Superior temporal gyrus (tissue), 1 donor: Measurements from ENCODE around the gene GABRG3.

ENCODE experiments used
- DNase-seq: peaks from one replicate; pipeline ENCODE4 v3.0.0-alpha.2; 2016; ENCODE audit errors: extremely low spot score

GABRG3 gene

DNA sequence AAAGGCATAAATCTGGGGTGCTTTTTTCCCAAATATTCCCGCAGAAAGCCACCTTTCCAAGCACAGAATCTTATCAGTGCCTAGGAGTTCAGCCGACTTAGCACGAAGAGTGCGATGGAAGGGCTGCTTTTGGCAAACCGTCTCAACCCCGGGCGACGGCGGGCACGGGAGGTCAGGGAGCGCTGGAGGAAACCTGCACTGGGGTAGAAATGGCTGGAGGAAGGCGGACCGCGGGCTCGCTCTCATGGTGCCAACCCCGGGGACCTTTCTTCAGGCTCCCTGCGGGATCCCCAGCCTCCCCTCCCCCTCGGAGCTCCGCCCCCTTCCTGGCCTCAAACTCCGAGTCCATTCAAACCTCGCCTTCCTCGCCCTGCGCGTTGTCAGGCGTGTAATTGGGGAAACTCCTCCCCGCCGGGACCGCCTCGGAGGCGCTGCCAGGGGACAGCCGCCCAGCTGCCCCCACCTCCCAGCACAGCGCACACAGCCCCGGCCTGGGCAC, at the start of gene GABRG3:
Gene GABRG3 (plus strand): TSS at position 470 of the 499 bp plus-strand sequence.
- no peak for DNase-seq

- DNase-seq = no peak
Observed at GRCh38 chr15:26921433-26921832, 49.5 kb upstream of the GABRG3 start.

DNA sequence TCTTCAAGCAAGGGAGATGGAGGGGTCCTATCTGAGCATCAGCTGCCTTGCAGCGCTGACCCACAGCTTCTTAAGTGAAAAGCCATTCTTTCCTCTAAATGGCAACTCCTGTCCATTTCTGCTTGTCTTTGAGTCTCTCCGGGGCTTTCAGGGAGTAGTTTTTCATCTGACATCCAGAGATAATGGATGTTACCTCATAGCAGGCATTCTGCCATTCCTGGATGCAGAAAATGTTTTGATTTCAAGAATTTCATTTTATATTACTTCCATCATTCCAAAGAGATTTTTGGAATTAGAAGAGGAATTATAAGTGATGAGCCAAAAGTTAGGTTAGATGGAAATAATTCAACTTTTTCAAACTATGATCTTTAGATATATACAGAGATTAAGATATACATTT, 44.9 kb upstream of the GABRG3 start:
- no peak for DNase-seq

DNA sequence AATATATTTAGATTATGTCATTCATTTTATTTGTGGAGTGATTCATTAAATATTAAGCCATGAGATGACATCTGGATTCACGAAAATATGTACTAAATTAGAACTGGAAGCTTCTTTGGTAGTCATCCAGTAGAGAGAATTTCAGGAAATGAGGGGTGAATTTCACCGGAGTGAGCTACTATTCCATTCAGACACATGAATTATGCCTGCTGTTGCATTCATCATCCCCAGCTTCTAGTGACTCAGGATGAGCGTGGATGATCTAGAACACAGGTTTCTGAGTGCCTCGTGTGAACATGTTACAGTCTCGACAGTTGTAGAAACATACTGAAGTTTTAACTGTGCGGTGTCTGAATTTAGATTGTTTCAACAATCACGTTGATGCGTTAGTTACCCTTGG, 42.9 kb upstream of the GABRG3 start:
- no peak for DNase-seq

DNA sequence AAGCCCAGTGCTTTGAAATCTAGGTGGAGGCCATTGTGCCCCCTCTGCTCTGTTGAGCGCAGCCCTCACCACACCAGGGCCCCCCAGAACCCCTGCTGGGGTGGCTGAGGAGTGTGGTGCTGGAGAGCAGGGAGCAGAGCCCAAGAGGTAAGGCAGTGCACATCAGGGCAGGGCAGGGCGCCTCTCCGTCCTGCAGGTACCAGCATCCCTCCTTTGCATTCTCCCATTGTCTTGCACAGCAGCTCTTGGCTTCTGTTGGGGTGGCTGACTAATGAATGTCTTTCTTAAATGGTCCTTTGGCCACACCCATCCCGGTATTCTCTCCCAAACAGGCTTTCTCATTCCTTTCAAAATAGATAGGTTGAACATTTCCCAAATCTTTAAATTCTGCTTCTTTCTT, 41.4 kb upstream of the GABRG3 start:
- no peak for DNase-seq

DNA sequence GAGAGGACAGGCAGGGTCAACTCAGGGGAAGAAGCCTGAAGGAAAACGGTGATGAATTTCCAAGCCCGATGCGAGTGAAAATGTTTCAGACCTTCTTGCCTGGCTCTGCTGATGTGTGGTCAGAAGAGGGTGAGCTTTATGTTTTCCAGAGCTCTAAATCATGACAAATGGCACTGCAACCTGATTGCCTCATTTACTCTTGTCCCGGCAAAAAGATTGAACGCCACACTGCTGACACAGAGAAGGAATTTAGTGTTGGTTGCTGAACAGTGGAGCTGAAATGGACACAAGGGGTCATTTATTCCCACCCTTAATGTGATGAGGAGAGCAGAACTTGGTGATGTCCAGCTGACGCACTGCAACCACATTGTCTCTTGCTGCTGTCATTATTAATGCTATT, 36.1 kb upstream of the GABRG3 start:
- DNase-seq = no peak

DNA sequence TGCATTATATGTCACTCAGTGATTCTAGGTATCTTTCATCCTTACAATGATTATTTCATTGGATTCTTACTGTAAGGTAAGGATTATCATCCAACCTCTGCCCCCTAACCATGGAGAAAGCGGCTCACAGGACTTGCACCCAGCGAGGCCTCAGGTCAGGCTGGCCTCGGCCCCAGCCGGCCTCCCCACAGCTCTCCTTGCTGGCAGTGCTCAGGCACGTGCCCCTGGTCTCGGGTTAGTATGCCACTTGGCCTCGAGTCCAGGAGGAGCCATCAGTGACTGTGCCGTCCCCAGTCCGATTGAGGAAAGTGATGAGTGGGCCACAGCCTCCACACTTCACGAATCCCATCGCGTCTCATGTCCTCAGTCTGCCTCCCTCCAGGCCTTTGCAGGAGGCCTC, 35.7 kb upstream of the GABRG3 start:
- DNase-seq = no peak

DNA sequence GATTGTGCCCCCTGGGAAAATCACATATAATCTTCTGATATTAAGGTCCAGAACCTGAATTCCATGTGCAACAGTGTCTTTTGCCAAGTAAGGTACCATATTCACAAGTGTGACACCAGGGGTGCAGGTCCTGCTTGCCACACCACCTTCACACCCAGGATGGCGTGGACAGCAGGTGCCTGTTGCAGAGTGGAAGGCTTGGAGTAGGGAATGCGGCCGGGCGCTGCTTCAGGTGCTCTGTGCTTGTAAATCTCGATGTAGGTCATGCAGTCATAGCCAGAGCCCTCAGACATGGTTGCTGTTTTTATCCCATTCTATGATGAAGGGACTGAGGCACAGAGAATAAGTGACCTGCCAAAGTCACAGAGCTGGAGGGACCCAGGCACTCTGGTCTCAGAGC, 34.5 kb upstream of the GABRG3 start:
- DNase-seq = no peak

- DNase-seq = no peak
Observed at GRCh38 chr15:26937134-26937533, 33.8 kb upstream of the GABRG3 start.

DNA sequence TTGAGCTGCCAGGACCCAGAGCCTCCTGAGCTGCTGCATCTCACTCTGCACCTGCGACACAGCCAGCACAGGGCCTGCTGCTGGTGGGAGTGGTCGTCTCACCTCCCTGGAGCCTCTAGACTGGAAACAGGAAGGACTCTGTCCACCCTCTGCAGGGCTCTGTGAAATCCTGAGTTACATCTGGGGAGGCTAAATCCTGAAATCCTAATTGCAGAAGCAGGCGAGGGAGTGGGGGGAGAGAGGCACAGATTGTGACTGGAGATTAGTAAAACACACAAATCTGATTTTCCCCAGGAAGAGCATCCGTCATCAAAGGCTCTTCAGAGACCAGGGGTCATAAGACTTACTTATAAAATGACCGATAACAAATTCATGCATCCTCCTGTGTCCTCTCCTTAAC, 31.6 kb upstream of the GABRG3 start:
- no peak for DNase-seq

DNA sequence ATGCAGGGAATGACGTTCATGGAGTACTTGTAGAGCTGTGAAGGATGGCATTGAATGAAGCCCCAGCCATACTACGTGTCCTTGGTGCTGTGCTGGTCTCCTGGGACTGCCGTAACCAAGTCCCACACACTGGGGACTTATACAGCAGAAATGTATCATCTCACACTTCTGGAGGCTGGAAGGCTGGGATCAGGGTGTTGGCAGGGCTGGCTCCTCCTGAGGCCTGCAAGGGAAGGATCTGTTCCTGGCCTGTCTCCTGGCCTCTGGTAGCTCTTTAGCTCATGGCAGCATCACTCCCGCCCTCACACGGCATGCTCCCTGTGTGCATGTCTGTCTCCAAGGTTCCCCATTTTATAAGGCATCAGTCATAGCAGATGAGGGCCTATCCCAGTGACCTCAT, 29.5 kb upstream of the GABRG3 start:
- no peak for DNase-seq

DNA sequence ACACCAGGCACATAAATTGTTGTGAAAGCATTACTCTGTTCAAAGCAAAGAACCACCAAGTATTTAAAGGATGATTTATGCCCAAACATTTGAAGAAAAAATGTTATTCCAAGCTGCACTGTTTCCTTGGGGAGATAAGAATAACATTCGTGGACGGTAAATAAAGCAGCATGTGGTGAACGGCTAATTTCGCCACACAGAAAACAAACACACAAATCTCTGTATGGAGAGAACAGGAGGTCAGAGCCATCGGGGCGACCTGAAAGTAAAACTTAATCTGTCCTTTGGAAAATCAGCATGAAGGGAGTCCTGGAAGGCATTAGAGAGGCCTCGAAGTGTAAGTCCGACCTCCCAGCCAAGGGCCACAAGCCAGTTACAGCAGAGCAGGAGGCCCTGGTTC, 27.1 kb upstream of the GABRG3 start:
- DNase-seq = no peak

- no peak for DNase-seq
Observed at GRCh38 chr15:26945046-26945445, 25.9 kb upstream of the GABRG3 start.

DNA sequence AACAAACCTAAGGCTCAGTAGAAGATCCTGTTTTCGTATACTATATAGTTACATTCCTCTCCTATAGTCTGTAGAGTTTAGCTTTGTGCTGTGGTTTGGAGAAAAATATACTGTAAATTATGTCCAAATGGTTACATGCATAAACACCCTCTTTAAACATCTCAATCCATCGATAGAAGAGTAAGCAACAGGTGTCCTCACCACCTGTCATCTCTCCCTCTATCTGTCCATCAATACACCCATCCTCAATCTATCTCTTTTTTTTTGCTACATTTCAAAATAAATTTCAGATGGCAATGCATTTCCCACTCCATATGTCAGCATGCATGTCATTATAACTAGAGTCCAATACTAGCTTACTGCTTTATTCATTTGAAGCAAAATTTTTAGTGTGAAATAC, 21.0 kb upstream of the GABRG3 start:
- DNase-seq = no peak

DNA sequence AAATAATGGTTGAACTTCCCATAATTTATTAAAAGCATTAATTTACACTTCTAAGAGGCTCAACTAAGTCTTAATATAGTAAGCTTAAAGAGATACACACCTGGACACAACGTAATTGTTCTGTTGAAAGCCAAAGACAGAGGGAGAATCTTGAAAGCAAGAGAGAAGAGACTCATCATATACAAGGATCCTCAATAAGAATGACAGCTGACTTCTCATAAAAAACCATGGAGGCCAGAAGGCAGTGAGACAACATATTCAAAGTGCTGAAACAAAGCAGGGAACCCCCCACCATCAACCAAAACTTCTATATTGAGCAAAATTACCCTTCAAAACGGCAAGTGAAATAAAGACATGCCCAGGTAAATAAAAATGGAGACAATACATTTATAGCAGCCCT, 16.6 kb upstream of the GABRG3 start:
- no peak for DNase-seq

GRCh38 chr15:26967719-26968269, 3.2 kb upstream of the GABRG3 start:
- DNase-seq = peak; percentile 48

DNA sequence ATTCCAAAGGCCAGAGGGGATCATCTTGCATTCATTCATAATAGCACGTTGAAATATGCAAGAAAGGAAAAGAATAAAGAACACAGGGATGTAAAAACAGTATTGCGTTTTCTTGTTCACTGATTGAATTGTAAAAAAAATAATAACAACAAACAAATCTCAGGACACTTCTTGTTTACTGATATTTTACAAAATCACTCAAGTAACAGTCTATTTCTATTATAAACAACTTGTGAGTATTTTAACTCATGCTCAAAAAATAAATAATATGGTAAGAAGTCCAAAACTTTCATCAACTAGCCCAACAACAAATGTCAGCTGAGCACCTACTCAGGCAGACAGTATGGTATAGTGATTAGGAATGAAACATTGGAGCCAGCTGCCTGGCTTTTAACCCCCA, 2.2 kb upstream of the GABRG3 start:
- DNase-seq = no peak

DNA sequence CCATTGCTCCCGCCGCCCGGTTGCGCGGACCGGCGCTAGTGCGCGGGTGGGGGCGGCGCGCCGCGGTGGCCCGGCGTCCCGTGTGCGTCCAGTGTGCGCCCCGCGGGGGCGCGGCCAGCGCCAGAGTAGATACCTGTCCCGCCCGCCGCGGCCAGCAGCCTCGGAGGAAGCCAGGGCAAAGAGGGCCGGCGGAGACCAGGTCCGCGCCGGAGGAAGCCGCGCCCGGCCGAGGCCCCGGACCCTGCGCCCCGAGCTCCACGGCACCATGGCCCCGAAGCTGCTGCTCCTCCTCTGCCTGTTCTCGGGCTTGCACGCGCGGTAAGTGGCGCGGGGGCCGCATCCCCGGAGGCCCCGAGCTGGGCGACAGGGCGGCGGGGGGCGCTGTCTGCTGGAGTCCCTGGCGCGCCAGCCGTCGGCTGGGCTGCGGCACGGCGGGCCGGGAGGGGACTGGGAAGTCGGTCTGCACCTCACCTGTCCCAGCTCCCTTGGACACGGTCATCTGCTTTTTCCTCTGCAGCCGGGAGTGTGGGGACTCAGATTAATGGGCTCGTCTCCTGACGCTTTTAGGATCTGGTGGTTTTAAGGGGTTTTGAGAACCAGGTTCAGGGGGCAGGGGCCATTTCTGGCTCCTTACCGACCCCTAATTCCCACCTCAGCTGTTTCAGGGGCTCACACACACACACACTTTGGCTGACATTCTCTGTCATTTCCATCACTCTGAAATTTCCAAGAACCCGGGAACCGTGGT, 464 bp downstream of the GABRG3 start:
- DNase-seq = peak; percentile 13

DNA sequence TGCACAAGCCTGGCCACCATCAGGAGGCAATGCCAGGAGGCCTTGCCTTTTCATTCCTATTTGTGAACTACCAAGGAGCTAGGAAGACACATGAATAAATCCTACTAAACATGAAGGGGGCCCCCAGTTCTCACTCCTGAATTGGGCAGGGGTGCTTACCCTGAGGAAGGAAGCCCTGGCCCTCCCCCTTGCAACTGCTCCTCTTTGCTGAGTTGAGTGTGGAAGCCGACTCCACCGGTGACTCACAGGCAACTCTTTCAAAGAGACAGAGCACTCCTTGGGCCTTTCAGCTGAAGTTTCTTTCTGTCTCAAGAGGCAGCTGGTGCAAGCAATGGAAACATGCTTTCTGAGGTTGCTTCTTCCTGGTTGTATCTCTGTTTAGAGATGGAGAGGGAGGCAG, 1.7 kb downstream of the GABRG3 start:
- peak; percentile 50 for DNase-seq

- DNase-seq = peak; percentile 64
Observed at GRCh38 chr15:26974120-26974780, 3.3 kb downstream of the GABRG3 start.

- no peak for DNase-seq
Observed at GRCh38 chr15:26981492-26981891, 10.5 kb downstream of the GABRG3 start.

DNA sequence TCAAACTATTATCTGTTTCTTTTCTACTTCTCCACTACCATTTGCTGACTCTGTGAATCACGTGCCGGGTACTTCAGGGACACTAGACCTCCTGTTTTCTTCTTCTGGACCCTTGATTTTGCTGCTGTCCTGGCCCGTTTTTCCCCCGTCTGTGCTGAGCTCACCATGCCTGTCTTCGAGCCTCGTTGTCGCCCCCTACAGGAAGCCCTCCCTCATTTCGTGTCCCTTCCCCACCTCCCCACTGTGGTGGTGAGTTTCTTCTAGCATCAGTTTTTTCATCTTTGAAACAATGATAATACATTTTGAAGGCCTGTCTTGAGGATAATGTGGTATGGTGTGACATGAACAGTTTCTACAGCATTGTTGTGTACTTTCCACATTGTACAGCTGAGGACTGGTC, 12.8 kb downstream of the GABRG3 start:
- DNase-seq = no peak

GRCh38 chr15:26985050-26985449, 14.1 kb downstream of the GABRG3 start:
- DNase-seq = no peak
